Mucosa of gallbladder (tissue), 1 donor: ENCODE data around the gene CATSPER4. TPM values are rescaled to one million over a fixed set of nuclear protein-coding genes. Genes with fewer than 3 reads are reported as not detected.
"Not testable (repeated sequence)": the region's sequence is repeated elsewhere in the genome, so short reads cannot be mapped to it uniquely, and the experiment has no call there.

Experiments
- DNase-seq: peaks from one replicate; pipeline ENCODE4 v3.0.0-alpha.2; 2020; ENCODE audit warnings: low spot score
- total RNA-seq: library from RNA; stranded (reverse); gene quantifications from one replicate; pipeline ENCODE4 v1.2.1, GENCODE V29; 2021
- donor health status: DM: no; HTN: no; CAD: no.

The CATSPER4 gene
- total RNA-seq, 1 donor from 2014 or later, result not detected

DNA sequence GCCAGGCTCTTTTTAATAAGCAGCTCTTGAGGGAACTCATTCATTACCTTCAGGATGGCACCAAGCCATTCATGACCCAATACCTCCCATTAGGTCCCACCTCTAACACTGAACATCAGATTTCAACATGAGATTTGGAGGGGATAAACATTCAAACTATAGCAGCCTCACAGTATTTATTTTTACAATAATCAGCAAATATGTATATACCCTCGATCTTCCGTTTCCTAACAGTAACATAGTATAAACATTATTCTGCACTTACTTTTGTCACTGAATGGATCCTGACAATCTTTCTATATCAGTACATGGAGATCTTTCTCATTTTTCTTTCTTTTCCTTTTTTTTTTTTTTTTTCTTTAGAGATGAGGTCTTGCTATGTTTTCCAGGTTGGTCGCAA is 5.4 kb downstream of the CATSPER4 start:
- no peak for DNase-seq

DNA sequence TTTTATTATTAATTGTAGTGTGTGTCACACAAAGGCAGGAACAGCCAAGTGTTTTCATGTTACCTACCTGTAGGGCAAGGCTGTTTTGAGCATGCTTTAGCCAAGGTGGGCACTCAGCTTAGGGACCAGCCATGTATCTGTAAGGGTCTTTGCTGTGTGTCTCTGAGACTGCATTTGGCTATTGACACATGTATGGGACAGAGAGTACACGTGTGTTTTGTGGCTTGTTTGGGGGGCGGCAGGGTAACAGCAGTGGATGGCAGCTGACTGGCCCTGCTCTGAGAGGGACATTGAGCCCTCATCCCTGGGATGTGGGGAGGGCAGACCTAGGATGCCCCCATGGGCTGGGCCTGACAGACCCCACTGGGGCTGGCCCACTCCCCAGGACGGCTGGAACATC is 6.9 kb downstream of the CATSPER4 start:
- DNase-seq, result no peak

DNA sequence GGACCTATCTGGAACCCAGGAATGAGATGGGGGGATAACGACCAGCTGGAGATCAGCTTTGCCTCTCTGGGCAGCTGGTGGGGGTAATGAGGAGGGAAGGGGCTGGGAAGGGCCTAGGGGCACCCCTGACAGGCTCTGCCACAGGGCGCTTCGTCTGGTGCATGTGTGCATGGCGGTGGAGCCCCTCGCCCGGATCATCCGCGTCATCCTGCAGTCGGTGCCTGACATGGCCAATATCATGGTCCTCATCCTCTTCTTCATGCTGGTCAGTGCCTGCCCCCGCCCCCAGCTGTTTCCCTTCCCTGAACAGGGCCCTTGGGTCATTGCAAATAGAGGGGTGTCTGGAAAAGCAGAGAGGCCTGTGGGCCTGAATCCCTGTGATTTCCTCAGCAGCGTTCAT is 7.4 kb downstream of the CATSPER4 start:
- DNase-seq, result no peak

DNA sequence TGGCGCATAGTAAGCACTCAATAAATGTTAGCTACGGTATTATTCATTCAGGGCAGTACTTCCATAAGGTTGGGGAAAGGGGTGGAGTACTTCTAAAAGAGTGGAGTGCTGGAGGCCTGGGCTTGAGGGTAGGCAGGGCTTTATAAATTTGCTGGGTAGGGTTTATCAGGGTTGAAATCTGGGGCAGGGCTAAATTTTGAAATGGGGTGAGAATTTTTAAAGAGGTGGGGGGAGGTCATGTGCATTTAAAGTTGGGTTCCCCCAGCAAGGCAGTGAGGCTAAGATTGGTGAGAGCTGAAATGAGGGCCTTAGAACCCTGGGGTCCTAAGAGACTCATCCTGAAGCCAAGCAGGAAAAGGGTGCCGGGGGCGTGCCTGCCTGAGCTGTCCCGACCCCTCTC is 10.0 kb downstream of the CATSPER4 start:
- DNase-seq, result no peak

DNA sequence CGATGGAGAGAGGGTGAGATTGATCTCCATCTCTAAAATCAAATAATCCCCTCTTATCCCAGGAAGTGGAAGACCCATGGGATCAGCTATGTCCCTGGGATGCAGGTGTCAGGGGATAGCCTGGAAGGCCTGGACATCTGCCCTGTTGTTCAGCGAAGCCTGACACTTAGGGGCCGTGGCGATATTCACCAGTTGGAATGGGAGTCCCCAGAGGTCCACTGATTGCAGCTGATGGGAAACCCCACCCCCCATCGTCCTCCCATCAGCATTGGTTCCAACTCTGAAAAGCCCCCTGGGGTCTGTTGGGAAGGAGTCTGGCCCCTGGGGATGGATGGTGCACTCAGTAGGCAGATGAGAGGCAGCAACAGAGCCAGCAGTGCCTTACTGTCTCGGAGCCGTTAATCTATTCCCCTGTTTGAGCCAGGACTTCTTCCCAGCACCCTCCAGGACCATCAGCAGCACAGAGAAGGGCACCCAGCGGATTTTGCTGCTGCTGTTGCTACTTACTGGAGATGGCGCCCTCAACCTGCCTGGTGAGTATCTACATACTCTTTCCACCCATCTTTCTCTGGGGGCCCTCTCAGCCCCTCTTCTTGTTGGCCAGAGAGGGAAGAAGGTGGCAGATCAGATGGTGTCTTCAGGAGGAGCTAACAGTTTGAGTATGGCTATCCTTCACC is 13.4 kb downstream of the CATSPER4 start:
- DNase-seq, result no peak

DNA sequence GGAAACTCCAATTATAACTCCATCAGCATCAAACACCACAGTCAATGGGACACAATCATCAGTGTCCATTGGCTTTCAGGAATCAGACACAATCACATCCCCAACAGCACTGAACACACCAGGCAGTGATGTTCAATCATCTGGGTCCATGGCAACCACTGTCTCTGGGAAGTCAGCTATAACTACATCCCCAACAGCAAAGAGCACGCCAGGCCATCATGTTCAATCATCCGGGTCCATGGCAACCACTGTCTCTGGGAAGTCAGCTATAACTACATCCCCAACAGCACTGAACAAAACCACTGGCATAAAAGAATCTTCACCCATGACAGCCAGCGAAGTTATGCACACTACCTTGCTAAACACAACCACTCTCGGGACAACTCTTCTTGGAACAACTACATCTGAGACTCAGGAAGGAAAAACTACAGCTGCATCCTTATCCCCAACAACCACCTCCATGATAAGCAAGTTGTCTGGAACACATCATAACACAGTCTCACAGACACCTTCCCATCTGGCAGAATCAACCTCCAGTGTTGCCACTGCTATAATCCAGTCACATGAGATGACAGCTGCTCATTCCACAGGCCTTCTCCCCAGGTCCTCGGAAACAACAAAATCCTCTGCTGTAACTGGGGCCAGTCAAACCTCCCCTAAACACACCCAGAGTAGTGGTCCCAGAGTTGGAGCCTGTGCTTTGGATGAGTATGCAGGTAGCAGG is 19.9 kb downstream of the CATSPER4 start:
- DNase-seq, result no peak

DNA sequence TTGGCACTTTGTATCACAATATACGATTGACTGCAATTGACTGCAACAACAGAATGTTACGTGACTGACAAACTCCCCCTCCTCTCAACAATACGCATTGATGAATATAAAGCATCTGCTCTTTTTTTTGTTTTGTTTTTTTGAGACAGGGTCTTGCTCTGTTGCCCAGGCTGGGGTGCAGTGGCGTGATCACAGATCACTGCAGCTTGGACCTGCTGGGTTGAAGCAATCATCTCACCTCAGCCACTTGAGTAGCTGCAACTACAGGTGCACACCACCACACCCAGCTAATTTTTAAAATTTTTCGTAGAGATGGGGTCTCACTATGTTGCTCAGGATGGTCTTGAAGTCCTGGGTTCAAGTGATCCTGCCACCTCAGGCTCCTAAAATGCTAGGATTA is 22.3 kb downstream of the CATSPER4 start:
- DNase-seq, result no peak

DNA sequence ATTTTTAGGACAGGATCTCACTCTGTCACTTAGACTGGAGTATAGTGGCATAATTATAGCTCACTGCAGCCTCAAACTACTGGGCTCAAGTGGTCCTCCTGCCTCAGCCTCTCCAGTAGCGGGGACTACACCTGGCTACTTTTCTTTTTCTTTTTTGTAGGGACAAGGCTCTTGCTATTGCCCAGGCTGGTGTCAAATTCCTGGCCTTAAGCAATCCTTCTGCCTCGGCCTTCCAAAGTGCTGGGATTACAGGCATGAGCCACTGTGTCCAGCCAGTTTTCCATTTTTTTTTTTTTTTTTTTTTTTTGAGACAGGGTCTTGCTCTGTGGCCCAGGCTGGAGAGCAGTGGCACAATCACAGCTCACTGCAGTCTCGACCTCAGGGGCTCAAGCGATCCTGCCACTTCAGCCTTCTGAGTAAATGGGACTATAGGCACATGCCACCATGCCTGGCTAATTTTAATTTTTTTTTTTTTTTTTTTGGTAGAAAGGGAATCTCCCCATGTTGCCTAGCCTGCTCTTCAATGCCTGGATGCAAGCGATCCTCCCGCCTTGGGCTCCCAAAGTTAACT is 23.0 kb downstream of the CATSPER4 start:
- DNase-seq, result no peak

DNA sequence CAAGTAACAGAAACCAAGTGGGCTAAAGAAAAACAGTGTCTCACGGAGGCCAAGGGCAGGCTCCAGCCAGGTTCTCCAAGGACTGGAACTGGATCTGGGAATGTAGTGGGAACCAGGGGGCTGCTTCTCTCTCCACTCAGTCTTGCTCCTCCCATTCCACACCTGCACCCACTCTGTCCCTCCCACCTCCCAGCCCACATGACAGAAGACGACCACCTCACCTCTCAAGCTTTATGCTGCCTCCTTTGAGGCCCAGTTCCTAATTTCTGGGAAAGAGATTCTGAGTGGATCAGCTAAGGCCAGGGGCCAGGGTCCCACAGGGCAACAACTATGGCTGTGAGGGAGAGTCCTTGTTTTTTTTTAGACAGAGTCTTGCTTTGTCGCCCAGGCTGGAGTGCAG is 24.8 kb downstream of the CATSPER4 start:
- DNase-seq, result no peak

DNA sequence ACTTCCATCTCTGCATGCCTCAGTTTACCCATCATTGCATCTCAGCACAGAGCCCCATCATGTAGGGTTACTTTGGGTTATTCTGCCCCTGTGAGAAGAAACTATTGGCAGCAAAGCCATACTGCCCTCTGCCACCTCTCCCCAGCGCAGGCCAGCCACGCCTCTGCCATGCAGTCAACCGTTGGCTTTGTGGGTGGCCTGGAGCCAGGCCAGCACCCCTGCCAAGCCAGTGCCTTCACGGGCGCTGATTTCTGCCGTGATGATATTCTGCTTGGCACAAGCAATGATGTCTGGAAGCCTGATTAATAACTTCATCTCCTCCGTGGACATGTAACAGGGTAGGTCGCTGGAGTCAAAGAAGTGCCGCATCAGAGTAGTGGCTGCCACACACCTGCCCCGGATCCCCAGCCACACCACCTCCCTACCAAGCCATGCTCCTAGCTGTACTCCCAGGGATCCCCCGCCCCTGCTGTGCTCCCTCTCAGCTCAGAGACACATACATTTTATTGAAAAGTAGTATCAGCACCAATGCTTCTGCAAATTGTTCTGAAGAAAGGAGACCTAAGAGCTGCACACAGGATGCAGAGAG is 28.6 kb downstream of the CATSPER4 start:
- peak; percentile 50 for DNase-seq

DNA sequence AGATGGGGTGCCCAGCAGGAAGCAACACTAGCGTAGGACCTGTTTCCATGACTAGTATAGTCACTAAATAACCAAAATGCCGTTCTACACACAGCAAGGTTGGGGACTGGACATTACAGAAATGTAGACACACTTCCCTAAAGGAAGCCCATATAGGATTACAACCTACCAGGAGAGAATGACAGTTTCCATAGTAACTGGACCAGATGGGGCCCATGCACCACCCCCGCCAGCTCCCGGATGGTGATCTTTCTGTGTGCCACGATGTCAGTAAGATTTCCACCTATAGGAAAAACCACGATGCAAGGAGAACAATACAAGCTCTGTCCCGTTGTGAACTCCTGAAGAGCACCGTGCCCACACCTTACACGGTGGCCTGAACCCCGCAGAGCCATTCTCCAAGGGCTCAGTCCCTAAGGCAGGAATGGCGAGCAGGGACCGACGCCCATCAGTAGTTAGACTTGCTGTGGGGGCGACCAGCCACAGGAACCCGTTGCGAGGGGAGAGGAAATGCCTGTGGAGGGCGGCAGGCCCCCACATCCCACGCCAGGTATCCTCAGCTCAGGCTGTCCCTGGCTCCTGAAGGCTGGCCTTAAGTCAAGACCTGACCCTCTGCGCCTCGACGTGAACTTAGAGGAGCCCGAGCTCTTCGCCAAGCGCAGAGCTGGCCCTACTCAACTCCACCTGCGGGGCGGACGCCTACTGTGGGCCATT is 30.0 kb downstream of the CATSPER4 start:
- DNase-seq, result no peak

DNA sequence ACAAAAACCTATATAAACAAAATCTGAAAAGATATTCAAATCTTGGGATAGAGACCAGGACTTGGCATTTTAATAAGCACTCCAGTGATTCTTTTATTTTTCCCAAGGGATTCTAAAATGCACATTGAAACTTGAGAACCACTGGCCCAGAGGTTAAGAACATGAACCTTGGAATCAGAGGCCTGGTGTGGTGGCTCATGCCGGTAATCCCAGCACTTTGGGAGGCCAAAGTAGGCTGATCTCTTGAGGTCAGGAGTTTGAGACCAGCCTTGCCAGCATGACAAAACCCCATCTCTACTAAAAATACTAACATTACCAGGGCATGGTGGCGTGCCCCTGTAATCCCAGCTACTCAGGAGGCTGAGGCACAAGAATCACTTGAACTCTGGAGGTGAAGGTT is 30.7 kb downstream of the CATSPER4 start:
- no peak for DNase-seq

DNA sequence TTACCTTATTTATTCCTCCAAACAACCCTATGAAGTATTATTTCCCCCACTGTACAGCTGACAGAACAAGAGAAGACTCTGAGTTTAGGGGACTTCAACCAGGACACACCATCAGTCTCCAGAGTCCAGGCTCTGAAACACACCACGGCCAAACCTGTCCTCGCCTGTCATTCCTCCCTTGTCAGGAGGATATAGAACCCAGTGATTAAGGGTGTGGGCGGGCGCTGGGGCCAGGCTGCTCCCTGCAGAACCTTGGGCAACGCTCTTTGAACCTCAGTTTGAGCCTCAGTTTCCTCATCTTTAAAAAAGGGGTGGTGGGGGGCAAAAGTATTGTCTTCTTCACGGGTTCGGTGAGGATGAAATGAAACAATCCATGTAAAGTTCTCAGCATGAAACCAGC is 34.2 kb downstream of the CATSPER4 start:
- DNase-seq, result no peak

DNA sequence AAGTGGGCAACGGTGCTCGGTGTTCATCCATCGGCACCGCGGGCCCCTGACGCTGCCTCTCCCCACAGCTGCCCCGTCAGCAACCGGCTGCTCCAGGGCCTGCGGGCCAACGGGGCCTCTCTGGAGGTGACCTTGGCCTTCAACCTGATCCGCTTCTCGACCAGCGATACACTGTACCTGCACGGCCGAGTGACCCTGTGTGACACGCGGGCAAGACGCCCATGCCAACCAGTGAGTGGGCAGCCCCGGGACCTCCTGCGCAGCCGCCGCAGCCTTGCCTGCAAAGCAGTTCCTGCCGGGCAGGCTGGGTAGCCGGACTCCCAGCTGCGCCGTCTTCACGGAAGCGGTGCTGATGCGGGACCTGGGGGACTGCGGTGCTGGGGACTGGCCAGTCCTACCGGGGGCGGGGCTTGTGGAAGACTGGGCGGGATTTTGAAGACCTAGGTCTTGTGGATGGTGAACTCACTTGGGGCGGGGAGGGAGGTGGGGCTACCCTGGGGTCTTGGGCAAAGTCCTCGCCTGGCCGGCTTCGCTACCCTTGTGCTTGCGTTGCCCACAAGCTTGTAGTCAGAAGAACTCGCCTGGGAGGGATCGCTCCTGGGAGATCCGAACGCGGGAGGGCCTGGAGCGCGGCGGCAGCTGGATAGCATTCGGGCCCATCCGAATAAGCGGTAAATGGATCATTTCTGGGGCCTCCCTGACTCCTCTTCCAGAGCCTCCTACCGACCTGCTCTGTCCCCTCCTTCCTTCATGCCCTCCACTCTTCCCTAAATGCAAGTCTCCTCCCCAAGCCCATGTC is 34.8 kb downstream of the CATSPER4 start:
- peak; percentile 83 for DNase-seq

DNA sequence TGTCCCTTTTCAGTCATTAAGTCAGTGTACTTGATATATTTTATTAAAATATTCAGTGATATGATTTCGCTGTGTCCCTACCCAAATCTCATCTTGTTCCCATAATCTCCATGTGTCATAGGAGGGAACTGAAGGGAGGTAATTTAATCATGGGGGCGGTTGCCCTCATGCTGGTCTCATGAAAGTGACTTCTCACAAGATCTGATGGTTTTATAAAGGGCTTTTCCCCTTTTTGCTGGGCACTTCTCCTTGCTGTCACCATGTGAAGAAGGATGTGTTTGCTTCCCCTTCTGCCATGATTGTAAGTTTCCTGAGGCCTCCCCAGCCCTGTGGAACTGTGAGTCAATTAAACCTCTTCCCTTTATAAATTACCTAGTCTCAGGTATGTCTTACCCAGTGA is 40.3 kb downstream of the CATSPER4 start:
- not testable (repeated sequence) for DNase-seq

DNA sequence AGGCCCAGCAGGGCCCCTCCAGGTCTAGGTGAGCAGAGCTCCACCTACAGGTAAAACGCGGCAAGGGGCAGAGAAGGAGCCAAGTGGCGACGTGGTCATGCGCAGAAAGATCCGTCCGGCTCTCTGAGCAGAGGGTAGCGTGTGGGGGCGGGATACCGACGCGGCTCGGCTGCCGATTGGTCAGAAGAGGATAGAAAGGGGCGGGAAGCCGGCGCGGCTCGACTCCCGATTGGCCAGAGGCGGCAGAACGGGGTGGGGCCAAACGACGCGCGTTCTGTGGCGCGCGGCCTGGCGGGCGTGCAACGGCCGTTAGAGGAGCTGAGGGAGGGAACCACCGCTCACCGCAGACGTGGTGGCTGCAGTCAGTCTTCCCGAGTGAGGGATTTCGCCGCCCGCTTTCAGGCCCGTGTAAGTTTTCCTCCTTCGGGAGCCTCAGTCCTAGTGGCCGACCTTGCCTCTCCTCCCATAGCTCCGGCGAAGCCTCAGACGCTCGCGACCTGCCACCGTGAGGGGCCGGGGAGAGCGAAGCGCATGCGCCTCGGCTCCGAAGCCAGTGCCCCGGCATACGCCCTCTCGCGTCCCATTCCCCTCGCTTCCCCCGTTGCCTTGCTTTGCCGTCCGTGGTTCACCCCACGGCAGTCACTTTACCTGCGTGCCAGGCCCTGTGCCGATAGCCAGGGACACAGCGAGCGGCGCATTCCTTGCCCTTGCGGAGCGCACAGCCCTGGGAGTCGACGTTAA is 43.7 kb downstream of the CATSPER4 start, which contains the start of gene CEP85:
CEP85 (plus strand) TSS at position 298 of the 741 bp plus-strand sequence. CDS start 5,584 bp downstream, outside the sequence.
- DNase-seq, result peak; percentile 99

DNA sequence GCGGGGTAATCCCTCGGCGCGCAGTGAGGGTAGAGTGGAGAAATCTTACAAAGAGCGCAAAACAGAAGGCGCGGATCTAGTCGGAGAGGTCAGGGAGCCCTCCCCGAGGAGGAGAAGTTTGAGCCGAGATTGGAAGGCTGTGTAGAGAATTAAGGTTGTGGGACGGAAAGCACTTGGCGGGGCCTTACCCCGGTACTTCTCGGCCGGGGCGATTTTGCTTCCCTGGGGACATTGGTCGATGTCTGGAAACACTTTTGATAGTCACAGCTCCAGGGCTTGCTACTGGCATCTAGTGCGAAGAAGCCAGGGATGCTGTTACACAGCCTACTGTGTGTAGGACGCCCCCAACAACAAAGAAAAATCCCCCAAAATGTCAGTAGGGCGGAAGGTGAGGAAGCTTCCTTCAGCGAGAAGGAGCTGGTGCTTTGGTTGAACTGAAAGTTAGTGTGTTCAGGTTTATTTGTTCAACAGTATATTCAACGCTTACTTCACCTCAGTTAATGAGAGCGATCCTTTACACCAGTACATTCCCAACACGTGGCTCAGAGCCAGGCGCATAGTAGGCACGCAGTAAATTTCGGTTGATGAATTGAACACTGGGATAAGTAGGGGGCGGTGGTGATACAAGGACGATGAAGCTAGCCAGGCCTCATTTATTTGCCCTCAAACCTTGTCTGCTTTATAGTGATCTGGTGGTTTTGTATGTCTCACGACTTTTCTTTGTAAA is 44.4 kb downstream of the CATSPER4 start:
- no peak for DNase-seq

DNA sequence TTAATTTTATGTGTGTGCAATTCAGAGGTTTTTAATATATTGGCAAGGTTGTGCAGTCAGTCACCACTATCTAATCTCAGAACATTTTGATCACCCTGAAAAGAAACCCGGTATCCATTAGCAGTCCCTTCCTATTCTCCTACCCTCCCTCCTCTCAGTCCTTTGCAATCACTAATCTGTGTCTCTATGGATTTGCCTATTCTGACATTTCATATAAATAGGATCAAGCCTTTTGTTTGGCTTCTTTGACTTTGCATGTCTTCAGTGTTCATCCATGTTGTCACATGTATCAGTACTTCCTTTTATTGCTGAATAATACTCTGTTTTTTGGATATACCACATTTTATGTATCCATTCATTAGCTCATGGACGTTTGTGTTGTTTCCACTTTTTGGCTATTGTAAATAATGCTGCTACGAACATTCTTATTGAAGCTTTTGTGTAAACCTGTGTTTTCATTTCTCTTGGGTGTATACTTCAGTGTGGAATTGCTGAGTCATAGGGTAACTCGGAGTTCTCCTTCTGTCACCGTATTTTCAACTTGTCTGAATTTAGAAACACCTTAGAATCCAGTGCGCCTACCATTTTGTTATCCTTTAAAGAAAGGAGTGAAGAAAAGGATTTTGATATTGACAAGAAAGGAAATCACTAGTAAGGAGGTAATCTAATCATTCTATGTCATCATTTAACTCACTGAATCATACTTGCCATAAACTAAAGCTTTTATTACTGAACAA is 47.0 kb downstream of the CATSPER4 start:
- no peak for DNase-seq

DNA sequence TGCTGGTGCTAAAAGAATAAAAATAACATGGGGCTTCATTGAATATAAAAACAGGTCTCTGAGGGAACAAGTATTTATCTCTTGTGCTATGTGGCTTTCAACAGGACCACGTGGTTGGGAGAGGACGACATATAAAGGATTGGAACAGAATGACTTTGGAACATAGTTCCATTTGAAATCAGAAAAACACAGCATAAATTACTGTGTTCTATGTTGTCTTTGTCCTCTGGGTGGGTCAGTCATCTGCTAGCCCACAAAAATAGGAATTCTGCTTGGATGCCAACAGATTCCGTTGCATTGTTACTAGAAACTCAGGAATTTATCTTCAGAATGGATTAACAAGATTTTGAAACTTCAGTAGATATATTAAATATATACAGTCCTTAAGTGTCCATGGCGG is 49.5 kb downstream of the CATSPER4 start:
- no peak for DNase-seq
